HCT116 (cell line): Measurements from ENCODE around the gene INSL6. TPM values are rescaled to one million over a fixed set of nuclear protein-coding genes. Genes with fewer than 3 reads are reported as not detected.

Experiments used
- ATAC-seq: fragments of 200-7000 bp; cut with Tn5 transposase; 2 replicates; pipeline ENCODE4 v1.9.1; 2020; ENCODE audit warnings: mild to moderate bottlenecking, moderate library complexity
- BruUV-seq: library from RNA; stranded (reverse); fragments of 400-500 nt; replicated peaks from 2 replicates; lab custom pipeline; 2021; lab: Mats Ljungman, UMichigan
- CTCF ChIA-PET: fragments of 300-600 bp; sonication (Branson Sonifier 250); formaldehyde crosslinking; loops from one replicate; lab custom pipeline; 2021; ENCODE audit warnings: antibody characterized with exemption; lab: Charles Lee
- POLR2A ChIA-PET: fragments of 300-600, 350-600 bp; sonication (Branson Sonifier 250); formaldehyde crosslinking; loops from one replicate; lab custom pipeline; 2021; ENCODE audit warnings: antibody characterized with exemption; lab: Charles Lee
- RAD21 ChIA-PET, 2 experiments: fragments of 300-600 bp; sonication (Branson Sonifier 250); formaldehyde crosslinking; loops; one replicate each; lab custom pipeline; 2023; ENCODE audit warnings: low total read pairs in 2 of 2; ENCODE audit not compliant: uncharacterized antibody in 2 of 2, unreplicated experiment in 2 of 2, low non-redundant PET in 1 of 2; lab: Charles Lee
- DNase-seq: peaks from one replicate; pipeline ENCODE4 v3.0.0-alpha.2; 2010; ENCODE audit warnings: low read depth, low spot score
- H2AFZ ChIP-seq: fragments of 200-600 bp; shearing (Covaris generic), sonication (generic); 2 replicates; pipeline ENCODE4 v1.6.1; 2017; ENCODE audit warnings: low read depth, mixed run types, mixed read lengths, antibody characterized with exemption, low read length; ENCODE audit not compliant: poor library complexity, severe bottlenecking
- H3K27ac ChIP-seq: 2 replicates; pipeline ENCODE4 v1.5.1; 2012; ENCODE audit warnings: low read depth, low read length
- H3K27me3 ChIP-seq: fragments of 200-600 bp; sonication (generic); 2 replicates; pipeline ENCODE4 v1.6.1; 2016; ENCODE audit warnings: mixed run types, low read length, mixed read lengths; ENCODE audit not compliant: insufficient read depth
- H3K36me3 ChIP-seq, 2 experiments: fragments of 200-500 bp in 1 of 2; fragments of 200-600 bp in 1 of 2; sonication (Bioruptor generic) in 1 of 2; sonication (generic) in 1 of 2; 2 replicates each; pipeline versions ENCODE4 v1.5.1 to v1.6.1; 2014 to 2016; ENCODE audit warnings: low read length in 2 of 2, inconsistent platforms in 1 of 2, mixed read lengths in 1 of 2, mixed run types in 1 of 2; ENCODE audit not compliant: insufficient read depth in 2 of 2, control insufficient read depth in 1 of 2
- H3K4me1 ChIP-seq, 2 experiments: fragments of 200-600 bp in 1 of 2; sonication (generic) in 1 of 2; 2 replicates each; pipeline versions ENCODE4 v1.5.1 to v1.6.1; 2012 to 2017; ENCODE audit warnings: low read length in 2 of 2, inconsistent platforms in 1 of 2, mild to moderate bottlenecking in 1 of 2, mixed read lengths in 1 of 2, mixed run types in 1 of 2, moderate library complexity in 1 of 2; ENCODE audit not compliant: insufficient read depth in 2 of 2, control insufficient read depth in 1 of 2
- H3K4me2 ChIP-seq: fragments of 200-600 bp; sonication (generic); 2 replicates; pipeline ENCODE4 v1.6.1; 2017; ENCODE audit warnings: mixed run types, low read length, mixed read lengths
- H3K4me3 ChIP-seq, 2 experiments: fragments of 200-600 bp in 1 of 2; sonication (generic) in 1 of 2; replicated peaks in 1 of 2; 2 replicates each; pipeline ENCODE4 v1.5.1; 2011 to 2016; ENCODE audit warnings: low read length in 2 of 2, control low read depth in 1 of 2, low read depth in 1 of 2, mild to moderate bottlenecking in 1 of 2, mixed read lengths in 1 of 2, mixed run types in 1 of 2
- H3K79me2 ChIP-seq: fragments of 200-600 bp; sonication (generic); 2 replicates; pipeline ENCODE4 v1.6.1; 2017; ENCODE audit warnings: mild to moderate bottlenecking, mixed run types, low read length, moderate library complexity, mixed read lengths; ENCODE audit not compliant: insufficient read depth
- H3K9ac ChIP-seq: fragments of 200-600 bp; sonication (generic); 2 replicates; pipeline ENCODE4 v1.6.1; 2016; ENCODE audit warnings: low read length, mixed read lengths
- H3K9me2 ChIP-seq: fragments of 200-600 bp; sonication (generic), shearing (Covaris generic); 2 replicates; pipeline ENCODE4 v1.6.1; 2017; ENCODE audit warnings: mixed run types, mild to moderate bottlenecking, moderate library complexity; ENCODE audit not compliant: insufficient read depth
- H3K9me3 ChIP-seq, 2 experiments: fragments of 200-500 bp in 1 of 2; fragments of 200-600 bp in 1 of 2; sonication (Bioruptor generic) in 1 of 2; sonication (generic) in 1 of 2; 2 replicates each; pipeline ENCODE4 v1.6.1; 2014 to 2017; ENCODE audit warnings: low read length in 2 of 2, mixed read lengths in 2 of 2, inconsistent platforms in 1 of 2, low read depth in 1 of 2, mild to moderate bottlenecking in 1 of 2, mixed run types in 1 of 2, moderate library complexity in 1 of 2; ENCODE audit not compliant: control insufficient read depth in 1 of 2, insufficient read depth in 1 of 2
- H4K20me1 ChIP-seq: fragments of 200-600 bp; sonication (generic), shearing (Covaris generic); 2 replicates; pipeline ENCODE4 v1.6.1; 2017; ENCODE audit warnings: mixed run types, mild to moderate bottlenecking, moderate library complexity; ENCODE audit not compliant: insufficient read depth
- CEBPB ChIP-seq: IDR thresholded peaks from 2 replicates; pipeline ENCODE4 v1.6.1; 2012; ENCODE audit warnings: low read depth
- EGR1 ChIP-seq: IDR thresholded peaks from 2 replicates; pipeline ENCODE4 v1.6.1; 2012; ENCODE audit warnings: low read depth
- JUND ChIP-seq: IDR thresholded peaks from 2 replicates; pipeline ENCODE4 v1.6.1; 2012
- POLR2A ChIP-seq: IDR thresholded peaks from 2 replicates; pipeline ENCODE4 v1.7.0; 2011; ENCODE audit warnings: borderline replicate concordance; ENCODE audit not compliant: insufficient read depth, insufficient read length; ENCODE audit errors: extremely low read depth
- SIN3A ChIP-seq: IDR thresholded peaks from 2 replicates; pipeline ENCODE4 v1.6.1; 2012; ENCODE audit warnings: low read depth
- SRF ChIP-seq: IDR thresholded peaks from 2 replicates; pipeline ENCODE4 v1.6.1; 2012; ENCODE audit warnings: low read depth
- YY1 ChIP-seq: IDR thresholded peaks from 2 replicates; pipeline ENCODE4 v1.6.1; 2011; ENCODE audit warnings: low read length, low read depth, moderate library complexity, mild to moderate bottlenecking; ENCODE audit not compliant: insufficient replicate concordance; ENCODE audit errors: extremely low read depth
- intact Hi-C: fragments of 100-400 bp; cut with micrococcal nuclease; formaldehyde crosslinking; loops from 2 replicates; pipeline ENCODE4 v1.10.0; 2022
- total RNA-seq: library from RNA; stranded (reverse); gene quantifications from one replicate; pipeline ENCODE4 v1.2.1, GENCODE V29; 2021; ENCODE audit not compliant: unreplicated experiment
- TF ChIP-seq, protein P1 (sequence below): IDR thresholded peaks from 2 replicates; pipeline ENCODE4 v1.6.1; 2011; ENCODE audit warnings: mild to moderate bottlenecking, low read length, moderate library complexity; ENCODE audit not compliant: insufficient replicate concordance; ENCODE audit errors: extremely low read depth
- TF ChIP-seq, protein P2 (sequence below): IDR thresholded peaks from 2 replicates; pipeline ENCODE4 v1.6.1; 2012

Gene INSL6
- total RNA-seq, 1 experiment from 2014 or later = not detected

DNA sequence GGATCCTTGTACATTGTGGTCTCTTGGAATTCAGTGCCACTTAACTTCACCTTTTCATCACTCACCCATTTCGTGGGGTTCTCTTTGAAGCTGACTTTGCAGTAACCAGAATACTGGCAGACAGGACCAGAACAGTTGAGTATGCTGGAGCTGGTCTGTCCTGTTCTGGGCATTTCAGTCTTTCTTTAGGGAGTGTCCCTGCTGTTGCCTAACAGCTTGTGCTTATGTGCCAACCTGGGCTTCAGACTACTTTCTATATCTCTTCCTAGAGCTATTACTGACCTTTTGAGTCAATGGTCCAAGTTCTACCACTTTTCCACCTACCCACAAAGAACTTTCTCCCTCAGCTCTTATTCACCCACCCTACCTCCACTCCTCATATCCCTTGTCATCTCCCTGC lies 10.0 kb upstream of the INSL6 start:
- CTCF ChIA-PET = no interaction called here
- Histone ChIP-seq H3K79me2 (no peaks in the 10 kb centered on the region), H3K9me2 (no peaks in the 10 kb centered on the region), H3K4me2 (no peak overlapping the region), H3K4me1 (no peaks in the 10 kb centered on the region), H4K20me1 (no peaks in the 10 kb centered on the region), H3K36me3 (no peaks in the 10 kb centered on the region), H3K9ac (no peak overlapping the region), H3K27me3 (no peaks in the 10 kb centered on the region), H3K4me3 (no peak overlapping the region), H3K9me3 (no peaks in the 10 kb centered on the region), H3K27ac (no peak overlapping the region), H2AFZ (no peak overlapping the region)
- RAD21 ChIA-PET = no interaction called here
- ATAC-seq (no peak), DNase-seq (no peak)
- intact Hi-C loops = no loop called here
- POLR2A ChIA-PET = no interaction called here
- TF ChIP-seq, protein P1, sequence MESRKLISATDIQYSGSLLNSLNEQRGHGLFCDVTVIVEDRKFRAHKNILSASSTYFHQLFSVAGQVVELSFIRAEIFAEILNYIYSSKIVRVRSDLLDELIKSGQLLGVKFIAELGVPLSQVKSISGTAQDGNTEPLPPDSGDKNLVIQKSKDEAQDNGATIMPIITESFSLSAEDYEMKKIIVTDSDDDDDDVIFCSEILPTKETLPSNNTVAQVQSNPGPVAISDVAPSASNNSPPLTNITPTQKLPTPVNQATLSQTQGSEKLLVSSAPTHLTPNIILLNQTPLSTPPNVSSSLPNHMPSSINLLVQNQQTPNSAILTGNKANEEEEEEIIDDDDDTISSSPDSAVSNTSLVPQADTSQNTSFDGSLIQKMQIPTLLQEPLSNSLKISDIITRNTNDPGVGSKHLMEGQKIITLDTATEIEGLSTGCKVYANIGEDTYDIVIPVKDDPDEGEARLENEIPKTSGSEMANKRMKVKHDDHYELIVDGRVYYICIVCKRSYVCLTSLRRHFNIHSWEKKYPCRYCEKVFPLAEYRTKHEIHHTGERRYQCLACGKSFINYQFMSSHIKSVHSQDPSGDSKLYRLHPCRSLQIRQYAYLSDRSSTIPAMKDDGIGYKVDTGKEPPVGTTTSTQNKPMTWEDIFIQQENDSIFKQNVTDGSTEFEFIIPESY = no peak
- TF ChIP-seq, protein P2, sequence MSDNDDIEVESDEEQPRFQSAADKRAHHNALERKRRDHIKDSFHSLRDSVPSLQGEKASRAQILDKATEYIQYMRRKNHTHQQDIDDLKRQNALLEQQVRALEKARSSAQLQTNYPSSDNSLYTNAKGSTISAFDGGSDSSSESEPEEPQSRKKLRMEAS = no peak
- TF ChIP-seq EGR1 (no peak), SRF (no peak), YY1 (no peak), POLR2A (no peak), CEBPB (no peak)
- BruUV-seq = no TSS peak

DNA sequence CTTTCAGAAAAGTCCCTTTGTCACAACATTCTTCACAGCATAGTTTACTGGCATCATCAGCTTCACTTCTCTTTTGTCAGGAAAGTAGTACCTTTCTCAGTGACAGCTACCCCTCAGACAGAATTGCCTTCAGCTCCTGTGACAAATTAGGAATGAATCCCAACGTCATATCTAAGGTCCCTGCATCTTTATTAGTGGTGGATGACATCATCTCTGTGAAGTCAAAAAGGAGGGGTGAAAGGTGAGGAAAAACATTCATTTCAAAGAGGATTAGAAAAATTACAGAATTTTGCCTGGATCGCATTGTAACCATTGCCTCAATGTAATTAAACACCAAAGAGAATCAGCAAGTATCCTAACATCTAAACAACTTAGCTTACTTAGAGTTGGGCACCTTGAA lies 7.9 kb upstream of the INSL6 start:
- DNase-seq (no peak), ATAC-seq (no peak)
- no peaks in the 10 kb centered on the region for H3K79me2 ChIP-seq
- BruUV-seq = no TSS peak
- no peaks in the 10 kb centered on the region for H4K20me1 ChIP-seq
- no peak for TF ChIP-seq JUND
- TF ChIP-seq, protein P1 = no peak
- TF ChIP-seq SIN3A = no peak
- no peaks in the 10 kb centered on the region for H3K9me2 ChIP-seq
- no peaks in the 10 kb centered on the region for H3K27me3 ChIP-seq
- no peaks in the 10 kb centered on the region for H3K36me3 ChIP-seq
- no peaks in the 10 kb centered on the region for H3K9me3 ChIP-seq
- no peak overlapping the region for H3K27ac ChIP-seq
- no peak overlapping the region for H3K4me2 ChIP-seq
- no peak overlapping the region for H3K9ac ChIP-seq
- H3K4me1 ChIP-seq = no peaks in the 10 kb centered on the region
- no peak overlapping the region for H3K4me3 ChIP-seq
- POLR2A ChIA-PET = no interaction called here
- intact Hi-C loops = no loop called here
- RAD21 ChIA-PET = no interaction called here
- CTCF ChIA-PET = no interaction called here
- H2AFZ ChIP-seq = no peak overlapping the region
